Measurements from ENCODE around the gene SWSAP1.
"Not testable (repeated sequence)": the region's sequence is repeated elsewhere in the genome, so short reads cannot be mapped to it uniquely, and the experiment has no call there.

Gene SWSAP1

DNA sequence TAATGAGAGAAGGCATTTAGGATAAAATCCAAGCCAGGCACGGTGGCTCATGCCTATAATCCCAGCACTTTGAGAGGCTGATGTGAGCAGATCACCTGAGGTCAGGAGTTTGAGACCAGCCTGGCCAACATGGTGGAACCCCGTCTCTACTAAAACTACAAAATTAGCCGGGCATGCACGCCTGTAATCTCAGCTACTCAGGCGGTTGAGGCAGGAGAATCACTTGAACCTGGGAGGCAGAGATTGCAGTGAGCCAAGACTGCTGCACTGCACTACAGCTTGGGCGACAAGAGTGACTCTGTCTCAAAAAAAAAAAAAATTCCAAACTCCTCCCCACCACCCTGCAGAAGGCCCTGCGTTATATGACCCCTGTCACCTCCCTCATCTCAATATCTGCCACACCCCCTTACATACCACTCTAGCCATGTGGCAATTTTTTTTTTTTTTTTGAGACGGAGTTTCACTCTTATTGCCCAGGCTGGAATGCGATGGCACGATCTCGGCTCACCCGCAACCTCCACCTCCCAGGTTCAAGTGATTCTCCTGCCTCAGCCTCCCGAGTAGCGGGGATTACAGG lies 4.9 kb downstream of the SWSAP1 start:
- not testable (repeated sequence) for DNase-seq

DNA sequence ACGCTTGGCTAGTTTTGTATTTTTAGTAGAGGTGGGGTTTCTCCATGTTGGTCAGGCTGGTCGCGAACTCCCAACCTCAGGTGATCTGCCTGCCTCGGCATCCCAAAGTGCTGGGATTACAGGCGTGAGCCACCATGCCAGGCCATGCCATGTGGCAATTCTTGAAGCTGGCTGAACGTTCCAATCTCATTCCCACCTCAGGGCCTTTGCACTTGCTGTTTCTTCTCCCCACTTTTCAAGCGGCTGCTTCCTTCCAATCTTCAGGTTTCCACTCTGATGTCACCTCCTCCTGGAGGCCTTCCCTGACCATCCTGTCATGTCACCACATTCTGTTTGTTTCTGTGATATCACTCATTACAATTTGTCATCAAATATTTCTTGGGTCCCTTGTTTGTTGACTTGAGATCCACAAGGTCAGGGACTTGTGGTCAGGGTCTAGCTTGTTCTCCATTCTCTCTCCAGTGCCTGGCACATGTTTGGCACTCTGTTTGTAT lies 5.4 kb downstream of the SWSAP1 start:
- DNase-seq: no peak

DNA sequence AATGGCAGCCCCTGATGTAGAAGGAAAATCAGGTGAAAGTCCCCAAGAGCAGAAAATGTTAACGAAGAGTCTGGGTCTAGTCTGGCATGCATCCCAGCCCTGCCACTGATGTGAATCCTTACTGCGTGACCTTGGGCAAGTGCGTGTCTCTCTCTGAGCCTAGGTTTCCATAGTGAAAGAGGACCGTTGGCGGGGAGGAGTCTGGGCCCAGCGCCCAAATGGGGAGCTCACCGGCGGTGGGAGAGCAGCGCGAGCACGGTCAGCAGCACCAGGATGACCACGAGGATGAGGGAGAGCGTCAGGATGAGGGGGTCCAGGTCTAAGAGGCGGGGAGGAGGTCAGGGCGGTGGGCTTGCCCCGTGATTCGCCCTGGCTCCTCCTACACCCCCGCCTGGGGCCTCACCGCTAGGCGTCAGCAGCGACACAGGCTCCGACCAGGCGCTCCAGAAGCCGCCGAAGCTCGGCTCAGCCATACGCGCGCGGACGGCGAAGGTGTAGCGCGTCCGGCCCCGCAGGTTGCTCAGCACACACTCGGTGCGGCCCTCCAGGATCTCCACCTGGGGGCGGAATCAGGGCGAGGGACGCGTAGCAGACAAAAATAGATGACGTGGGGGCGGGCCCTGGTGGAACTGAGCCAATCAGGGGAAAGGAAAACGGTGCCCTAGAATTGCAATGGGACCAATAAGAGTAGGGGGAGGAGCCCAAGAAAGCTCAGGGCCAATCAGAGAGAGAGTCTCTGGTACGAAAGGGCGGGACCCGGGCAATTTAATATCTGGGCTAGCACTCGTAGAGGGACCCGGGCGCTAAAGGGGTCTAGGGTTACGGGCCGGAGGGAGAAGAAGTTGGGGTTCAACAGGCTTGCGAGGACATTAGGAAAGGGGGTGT lies 6.4 kb downstream of the SWSAP1 start:
- DNase-seq: peak; percentile 99

DNA sequence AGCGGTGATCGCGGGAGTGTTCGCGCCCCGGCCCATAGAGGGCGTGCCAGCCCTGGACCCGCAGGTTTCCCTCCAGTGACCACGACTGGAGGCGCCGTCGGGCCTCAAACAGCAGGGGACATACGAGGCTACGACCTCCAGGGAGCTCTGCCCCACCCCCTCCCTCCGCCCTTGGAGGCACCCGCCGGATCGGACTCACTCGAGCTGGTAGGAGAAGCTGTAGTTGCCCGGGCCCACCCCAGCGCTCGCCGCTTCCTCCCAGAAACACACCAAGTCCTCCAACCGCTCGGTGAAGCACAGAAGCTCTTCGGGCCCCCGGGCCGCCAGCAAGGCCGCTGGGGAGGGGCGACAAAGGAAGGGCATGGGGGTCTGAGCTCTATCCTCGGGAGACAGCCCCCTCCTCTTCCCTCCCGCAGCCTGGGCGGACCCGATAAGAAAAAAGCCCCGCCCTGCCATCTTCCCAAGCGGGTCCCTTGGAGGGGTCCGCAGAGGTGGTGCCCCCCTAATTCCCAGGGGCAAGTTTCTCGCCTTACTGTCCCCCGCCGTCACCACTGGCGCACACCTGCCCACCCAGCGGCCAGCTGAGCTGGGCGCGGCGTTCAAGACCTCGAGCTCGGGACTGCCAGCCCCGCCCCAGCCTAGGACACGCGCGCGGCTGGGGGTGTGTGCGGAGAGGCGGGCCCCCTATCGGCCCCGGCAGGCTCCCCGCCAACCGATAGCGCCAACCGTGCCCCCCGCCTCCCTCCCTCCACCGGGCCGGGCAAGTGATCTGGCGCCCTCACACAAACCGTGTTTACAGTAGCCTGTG lies 8.6 kb downstream of the SWSAP1 start:
- DNase-seq: peak; percentile 95

DNA sequence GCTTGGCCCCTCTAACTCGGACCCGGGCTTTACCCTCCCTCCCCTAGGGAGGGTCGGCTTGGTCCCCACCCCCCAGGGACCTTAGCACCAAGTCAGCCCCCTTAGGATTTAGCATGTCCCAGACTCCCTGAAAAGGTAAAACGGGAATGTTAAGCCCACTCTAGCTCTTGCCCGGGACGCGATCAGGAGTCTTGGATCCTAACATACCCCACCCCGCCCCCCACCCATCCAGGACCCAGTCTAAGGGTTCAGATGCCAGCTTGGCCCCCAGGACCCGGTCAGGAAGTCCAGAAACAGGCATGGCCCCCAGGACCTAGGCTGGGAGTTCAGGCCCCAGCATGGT lies 9.2 kb downstream of the SWSAP1 start:
- no peak for DNase-seq

DNA sequence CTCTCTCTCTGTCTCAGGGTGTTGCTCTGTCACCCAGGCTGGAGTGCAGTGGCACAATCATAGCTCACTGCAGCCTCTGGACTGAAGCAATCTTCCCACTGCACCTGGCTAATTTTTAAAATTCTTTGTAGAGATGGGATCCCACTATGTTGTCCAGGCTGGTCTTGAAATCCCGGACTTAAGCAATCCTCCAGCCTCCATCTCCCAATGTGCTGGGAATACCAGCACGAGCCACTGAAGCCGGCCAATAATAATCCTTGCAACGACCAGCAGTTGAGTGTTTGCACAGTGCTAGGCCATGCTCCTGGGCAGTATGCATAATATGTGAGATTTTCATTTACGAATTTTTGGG lies 10.3 kb downstream of the SWSAP1 start:
- DNase-seq: peak; percentile 42

DNA sequence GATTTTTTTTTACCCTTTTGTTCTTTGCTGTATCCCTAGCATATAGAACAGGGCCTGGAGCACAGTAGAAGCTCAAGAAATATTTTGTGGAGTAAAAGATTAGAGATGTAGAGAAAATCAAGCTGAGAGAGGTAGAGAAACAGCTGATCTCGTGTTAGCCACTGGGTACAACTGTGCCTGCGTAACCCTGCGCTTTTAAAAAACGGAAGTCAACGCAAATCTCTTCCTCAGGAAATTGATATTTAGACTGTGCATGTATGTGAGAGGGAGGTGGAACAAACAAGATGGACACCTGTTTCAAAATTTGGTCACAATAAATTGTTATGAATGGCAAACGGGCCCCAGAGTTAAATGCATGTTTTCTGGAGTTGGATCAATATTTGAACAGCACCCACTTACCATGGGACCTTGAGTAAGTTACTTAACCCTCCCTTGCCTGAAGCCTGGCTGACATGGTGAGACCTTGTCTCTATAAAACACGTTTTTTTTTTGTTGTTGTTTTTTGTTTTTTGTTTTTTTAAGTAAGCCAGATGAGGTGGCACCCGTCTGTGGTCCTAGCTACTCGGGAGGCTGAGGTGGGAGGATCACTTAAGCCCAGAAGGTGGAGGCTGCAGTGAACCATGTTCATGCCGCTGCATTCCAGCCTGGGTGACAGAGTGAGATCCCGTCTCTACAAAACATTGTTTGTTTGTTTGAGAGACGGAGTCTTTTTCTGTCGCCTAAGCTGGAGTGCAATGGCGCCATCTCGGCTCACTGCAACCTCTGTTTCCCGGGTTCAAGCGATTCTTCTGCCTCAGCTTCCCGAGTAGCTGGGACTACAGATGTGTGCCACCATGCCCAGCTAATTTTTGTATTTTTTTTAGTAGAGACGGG lies 12.9 kb downstream of the SWSAP1 start:
- peak; percentile 70 for DNase-seq

DNA sequence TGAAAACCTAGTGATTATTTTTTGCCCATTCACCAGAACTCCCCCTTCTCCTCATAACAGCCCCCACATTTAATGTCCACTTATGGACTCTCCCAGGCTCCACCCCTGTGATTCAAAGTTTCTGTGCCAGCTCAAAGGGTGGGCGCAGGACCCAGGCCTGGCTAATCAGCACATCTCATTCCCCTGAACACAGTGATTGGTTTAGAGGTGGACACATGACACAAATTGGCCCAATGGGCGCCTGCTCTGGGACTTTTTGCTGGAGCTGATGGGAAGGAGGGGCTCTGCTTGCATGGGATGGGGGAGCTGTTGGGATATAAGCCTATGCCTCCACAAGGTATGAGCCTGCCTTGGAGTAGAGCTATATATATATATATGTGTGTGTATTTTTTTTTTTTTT lies 15.9 kb downstream of the SWSAP1 start:
- no peak for DNase-seq

DNA sequence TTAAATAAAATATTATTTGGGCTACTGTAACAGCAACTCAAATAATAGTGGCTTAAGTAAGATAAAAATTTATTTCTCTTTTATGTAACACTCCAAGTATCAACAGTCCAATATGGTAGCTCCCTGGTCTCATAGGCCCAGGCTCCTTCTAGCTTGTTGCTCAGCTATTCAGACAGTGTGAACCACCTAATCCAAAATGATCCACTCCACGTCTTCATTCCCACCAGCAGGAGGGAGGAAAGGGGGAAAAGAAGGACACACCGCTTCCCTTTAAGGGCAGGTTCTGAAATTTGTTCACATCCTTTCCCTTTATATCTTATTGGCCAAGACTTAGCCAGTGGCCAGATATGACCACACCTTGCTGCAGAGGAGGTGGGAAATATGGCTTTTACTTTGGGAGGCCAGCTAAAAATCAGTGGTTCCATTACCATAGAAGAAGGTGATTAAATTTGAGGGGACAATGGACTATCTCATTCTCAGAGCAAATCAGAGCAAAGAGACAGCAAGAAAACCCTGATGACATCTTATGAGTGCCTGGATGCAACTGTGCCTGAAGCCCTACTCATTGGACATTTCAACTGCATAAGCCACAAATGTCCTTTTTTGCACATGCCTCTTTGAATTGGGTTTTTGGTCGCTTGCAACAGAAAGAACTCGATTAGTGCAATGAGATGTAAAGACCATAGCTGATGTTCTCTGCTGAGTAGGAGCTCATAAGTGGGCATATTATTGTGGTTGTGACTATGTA lies 16.6 kb downstream of the SWSAP1 start:
- no peak for DNase-seq

DNA sequence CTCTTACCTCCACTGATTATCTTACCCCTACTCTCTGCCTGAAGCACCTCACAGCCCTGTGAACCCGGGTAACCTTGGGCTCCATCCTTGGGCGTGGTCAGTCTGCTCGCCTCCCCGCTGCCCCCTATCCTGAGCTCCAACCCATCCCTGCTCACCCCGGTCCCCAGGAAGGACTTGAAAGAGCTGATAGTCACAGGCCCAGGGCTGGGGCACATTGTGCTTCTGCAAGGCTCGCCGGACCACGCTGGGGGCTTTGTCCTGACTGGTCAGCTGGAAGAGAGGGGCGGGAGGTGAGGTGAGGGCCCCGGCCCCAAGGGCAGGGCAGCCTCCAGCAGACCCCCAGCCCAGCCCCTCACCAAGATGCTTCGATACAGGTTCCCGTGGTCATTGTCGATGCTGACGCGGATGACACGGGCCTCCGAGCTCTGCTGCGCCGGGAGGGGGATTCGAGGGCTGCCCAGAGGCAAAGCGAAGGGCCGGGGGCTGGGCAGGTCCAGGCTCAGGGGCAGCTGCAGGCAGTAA lies 22.7 kb downstream of the SWSAP1 start:
- DNase-seq: no peak

DNA sequence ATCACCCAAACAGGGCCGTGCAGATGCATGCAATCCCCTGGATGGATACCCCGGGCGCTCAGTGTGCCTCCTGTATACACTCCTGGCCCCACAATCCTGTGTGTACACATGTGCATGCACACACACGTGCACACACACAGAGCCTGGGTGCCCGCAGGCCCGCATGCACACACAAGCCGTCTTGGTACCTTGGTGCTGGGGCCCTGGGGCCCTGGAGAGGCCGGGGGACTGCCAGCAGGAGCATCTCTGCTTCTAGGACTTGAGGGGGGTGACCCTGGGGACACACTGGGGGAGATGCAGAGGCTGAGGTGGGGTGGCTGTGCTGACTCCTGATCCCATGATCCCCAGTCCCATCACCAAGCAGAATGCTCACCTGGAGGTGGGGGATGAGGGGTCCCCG lies 25.2 kb downstream of the SWSAP1 start:
- no peak for DNase-seq

DNA sequence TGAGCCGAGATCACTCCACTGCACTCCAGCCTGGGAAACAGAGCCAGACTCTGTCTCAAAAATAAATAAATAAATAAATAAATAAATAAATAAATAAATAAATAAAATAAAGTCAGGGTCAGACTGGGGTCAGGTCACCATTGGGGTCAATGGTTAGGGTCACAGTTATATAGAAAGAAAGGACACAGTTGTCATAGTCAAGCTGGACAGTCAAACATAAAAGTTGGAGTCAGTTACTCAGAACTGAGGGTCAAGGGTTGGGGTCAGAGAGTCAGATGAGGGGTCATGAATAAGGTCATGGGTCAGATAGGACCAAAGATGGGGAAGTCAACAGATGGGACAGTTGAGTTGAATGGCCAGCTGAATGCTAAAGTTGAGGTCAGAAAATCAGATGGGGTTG lies 26.3 kb downstream of the SWSAP1 start:
- DNase-seq: no peak

DNA sequence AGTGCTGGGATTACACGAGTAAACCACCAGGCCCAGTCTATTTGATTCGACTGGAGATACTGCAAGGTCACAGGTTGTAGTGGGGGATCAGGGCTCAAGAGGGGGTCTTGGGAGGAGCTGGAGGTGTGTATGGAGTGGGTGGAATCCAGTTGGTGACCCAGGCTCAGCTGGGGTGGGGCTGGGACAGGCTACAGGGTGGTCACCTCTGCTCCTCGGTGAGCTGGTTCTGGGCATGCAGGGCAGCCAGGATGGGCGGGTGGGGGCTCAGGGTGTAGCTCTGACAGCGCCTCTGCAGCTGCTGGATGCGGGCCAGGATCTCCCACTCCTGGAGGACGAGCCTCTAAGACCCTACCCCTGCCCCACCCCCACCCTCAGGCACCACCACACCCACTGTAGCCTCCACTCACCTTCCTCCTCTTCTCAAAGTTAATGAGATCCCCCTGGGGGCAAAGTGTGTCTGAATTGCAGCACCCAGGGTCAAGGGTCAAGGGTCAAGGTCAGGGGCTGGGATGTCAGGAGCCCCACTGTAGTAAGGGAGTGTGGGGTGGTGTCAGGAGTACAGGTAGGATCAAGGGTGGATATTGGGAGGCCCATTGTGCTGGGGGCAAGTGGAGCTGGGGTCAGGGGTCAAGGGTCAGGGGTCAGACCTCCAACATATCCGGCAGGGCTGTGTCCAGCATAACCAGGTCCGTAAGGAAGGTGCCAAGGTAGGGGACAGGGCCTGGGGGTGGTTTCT lies 27.5 kb downstream of the SWSAP1 start:
- no peak for DNase-seq

DNA sequence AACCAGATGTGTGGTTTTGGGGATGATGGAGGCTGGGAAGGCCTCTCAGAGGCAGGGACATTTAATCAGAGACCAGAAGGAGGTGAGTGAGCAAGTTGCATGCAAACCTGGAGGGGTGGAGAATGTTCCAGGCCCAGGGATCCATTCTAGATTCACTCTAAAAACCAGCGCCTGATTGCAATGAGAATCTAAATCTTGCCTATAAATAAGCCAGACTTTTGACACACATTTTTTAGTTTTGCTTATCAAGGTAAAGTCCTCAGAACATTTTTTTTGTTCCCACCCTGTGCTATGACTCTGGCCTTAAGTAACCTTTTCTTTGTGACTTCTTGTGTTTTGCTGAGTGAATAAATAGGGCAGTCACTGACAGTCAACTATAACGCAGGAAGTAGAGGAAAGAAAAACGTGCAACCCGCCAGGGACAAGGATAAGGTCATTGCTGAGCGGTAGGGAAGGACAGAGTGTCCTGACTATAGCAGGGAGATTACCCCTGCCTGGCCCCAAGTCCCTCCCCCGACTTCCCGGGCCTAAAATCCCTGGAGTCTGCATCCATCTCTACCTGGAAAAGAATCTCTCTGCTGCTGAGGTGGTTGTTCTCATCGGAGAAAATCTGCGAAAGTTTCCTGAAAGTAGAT lies 30.2 kb downstream of the SWSAP1 start:
- no peak for DNase-seq

DNA sequence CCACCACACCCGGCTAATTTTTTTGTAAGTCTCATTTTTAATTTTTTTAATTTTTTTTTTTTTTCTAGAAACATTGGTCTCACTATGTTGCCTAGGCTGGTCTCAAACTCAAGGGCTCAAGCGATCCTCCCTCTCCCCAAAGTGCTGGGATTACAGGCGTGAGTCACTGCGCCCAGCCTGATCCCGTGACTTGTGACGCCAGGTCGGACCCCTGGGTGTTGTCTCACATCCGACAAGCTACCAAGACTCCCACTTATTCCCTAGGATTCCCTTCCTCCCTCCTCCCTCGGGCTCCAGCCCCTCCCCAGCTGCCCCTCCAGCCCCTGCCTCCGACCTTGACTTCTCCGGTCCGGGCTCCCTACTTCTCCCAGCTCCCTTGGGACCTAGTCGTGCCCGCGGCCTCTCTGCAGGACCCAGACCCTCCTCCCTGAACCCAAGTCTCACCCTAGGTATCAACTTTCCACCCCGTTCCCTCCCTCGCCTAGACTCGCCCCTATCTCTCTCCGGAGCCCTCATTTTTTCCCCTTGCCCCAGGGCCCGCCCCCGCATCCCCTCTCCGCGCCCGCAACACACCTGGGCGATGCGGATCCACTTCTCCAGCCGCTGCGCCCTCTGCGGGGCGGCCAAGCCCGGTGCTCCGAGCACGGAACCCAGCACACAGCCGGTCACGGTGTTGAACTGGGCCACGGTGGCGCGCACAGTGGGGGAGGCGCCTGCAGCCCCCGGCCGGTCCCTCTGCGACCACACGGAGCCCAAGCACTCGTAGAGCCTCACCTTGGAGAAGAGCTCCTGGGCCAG lies 31.6 kb downstream of the SWSAP1 start:
- peak; percentile 36 for DNase-seq

DNA sequence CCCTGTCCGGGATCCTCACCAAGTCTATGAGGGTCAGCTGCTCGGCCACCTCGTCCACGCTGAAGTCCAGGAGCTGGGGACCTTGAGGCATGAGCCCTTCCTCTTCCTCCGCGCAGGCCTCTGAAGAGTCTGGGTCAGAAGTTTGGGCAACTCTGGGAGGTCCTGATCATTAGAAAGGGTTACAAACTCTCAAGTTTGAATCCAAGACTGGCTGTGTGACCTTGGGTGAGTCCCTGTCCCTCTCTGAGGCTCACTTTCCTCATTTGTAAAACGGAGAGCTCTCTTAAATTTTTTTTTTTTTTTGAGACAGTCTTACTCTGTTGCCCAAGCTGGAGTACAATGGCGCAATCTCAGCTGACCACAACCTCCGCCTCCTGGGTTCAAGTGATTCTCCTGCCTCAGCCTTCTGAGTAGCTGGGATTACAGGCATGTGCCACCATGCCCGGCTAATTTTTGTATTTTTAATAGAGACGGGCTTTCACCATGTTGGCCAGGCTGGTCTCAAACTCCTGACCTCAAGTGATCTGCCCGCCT lies 32.3 kb downstream of the SWSAP1 start:
- DNase-seq: not testable (repeated sequence)

DNA sequence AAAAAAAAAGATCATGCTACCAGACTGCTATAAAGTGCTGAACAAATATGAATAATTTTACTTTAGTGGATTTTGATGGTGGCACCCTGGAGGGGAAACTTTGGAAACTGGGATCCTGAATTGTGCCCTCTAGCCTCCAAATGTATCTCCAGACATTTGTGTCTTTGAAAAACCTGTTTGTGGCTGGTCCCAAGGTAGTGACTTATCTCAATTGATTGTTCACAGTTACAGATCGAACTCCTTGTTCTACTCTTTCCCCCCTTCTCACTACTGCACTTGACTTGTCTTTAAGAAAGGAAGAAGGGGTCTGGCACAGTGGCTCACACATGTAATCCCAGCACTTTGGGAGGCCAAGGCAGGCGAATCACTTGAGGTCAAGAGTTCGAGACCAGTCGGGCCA lies 34.1 kb downstream of the SWSAP1 start:
- DNase-seq: no peak

DNA sequence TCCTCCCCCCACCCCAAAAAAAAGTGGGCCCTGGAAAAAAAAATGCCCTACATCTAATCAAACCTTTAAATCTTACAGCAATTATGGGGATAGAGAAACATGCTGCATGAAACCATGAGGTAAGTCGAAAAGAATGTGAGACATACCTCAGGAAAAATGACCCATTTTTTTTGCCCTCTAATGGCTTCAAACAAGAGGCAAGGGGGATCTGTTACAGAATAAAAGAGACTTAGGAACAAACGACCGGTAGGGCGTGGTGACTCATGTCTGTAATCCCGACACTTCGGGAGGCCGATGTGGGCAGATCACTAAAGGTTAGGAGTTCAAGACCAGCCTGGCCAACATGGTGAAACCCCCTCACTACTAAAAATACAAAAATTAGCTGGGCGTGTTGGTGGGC lies 36.2 kb downstream of the SWSAP1 start:
- DNase-seq: no peak

DNA sequence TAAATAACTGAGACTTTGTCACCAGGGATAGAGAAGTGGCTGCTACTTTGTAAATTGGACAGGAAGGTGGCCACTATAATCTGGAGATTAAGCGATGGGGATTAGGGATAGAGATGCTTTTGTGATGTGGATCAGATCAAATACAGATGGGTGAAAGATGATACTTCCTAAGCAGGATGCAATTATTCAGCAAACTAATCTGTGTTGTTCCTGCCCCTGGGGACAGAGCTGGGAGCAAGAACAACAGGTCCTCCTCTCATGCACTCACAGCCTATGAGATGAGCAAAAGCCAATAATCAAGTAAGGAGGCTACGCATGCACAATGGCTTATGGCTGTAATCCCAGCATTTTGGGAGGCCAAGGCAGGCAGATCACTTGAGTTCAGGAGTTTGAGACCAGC lies 40.1 kb downstream of the SWSAP1 start:
- DNase-seq: no peak
